PC-9 (cell line): ENCODE results near the gene SKA1.

Experiments
- CTCF ChIP-seq: fragments of 200-600 bp; sonication (generic); conservative IDR thresholded peaks from 2 replicates; pipeline ENCODE4 v1.6.1; 2017; ENCODE audit warnings: mixed run types, antibody characterized with exemption, mild to moderate bottlenecking, moderate library complexity
- EZH2 ChIP-seq: fragments of 200-600 bp; sonication (generic); IDR thresholded peaks from 2 replicates; pipeline ENCODE4 v1.8.0; 2017; ENCODE audit warnings: antibody characterized with exemption, low read depth

GRCh38 chr18:50372743-50373142, 2.1 kb upstream of the SKA1 start:
- TF ChIP-seq CTCF (no peak), EZH2 (no peak)
